Measurements from ENCODE around the gene RTN1.

RTN1 gene

DNA sequence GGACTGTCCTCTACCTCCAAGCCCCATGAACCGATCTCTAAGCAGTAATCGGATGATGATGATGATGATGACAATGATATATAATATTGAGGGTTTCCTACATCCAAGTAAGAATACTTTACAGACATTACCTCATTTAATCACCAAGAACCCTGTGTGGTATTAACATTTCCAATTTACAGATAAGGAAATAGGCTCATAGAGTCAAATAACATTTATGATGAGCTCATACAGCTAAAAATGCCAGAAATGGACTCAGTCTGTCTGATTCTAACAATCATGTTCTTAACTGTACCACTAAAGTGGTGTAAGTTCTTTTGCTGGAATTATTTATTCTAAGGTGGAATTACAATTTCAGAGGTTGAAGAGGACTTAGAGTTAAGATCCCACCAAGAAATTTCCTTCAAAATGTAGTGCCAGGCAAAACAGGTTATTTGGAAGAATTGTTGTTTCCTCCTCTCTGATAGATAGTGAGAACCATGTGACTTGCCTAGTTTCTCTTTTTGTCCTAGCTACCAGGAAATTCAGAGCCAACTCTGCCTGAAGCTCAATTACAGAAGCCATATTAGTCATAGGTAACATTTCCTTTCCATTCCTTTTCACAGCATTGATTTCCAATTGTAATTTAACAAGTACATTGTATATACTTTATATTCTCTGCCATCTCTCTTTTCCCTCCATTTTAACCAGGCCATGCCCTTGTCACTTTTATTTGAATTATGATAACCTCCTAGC, 270.2 kb downstream of the RTN1 start:
- H3K4me3 Mint-ChIP-seq: no peak overlapping the region
- DNase-seq: no peak
- H3K9me3 Mint-ChIP-seq: no peaks in the 10 kb centered on the region
- TF ChIP-seq, protein P1, sequence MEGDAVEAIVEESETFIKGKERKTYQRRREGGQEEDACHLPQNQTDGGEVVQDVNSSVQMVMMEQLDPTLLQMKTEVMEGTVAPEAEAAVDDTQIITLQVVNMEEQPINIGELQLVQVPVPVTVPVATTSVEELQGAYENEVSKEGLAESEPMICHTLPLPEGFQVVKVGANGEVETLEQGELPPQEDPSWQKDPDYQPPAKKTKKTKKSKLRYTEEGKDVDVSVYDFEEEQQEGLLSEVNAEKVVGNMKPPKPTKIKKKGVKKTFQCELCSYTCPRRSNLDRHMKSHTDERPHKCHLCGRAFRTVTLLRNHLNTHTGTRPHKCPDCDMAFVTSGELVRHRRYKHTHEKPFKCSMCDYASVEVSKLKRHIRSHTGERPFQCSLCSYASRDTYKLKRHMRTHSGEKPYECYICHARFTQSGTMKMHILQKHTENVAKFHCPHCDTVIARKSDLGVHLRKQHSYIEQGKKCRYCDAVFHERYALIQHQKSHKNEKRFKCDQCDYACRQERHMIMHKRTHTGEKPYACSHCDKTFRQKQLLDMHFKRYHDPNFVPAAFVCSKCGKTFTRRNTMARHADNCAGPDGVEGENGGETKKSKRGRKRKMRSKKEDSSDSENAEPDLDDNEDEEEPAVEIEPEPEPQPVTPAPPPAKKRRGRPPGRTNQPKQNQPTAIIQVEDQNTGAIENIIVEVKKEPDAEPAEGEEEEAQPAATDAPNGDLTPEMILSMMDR (IDR thresholded peaks at IDR 0.05): no peak
- no peaks in the 10 kb centered on the region for H3K4me1 Mint-ChIP-seq
- no peaks in the 10 kb centered on the region for H3K27me3 Mint-ChIP-seq (ENCODE audit: low read depth, poor library complexity)
- no peaks in the 10 kb centered on the region for H3K36me3 Mint-ChIP-seq (ENCODE audit: low read depth)
- H3K27ac Mint-ChIP-seq: no peak overlapping the region

DNA sequence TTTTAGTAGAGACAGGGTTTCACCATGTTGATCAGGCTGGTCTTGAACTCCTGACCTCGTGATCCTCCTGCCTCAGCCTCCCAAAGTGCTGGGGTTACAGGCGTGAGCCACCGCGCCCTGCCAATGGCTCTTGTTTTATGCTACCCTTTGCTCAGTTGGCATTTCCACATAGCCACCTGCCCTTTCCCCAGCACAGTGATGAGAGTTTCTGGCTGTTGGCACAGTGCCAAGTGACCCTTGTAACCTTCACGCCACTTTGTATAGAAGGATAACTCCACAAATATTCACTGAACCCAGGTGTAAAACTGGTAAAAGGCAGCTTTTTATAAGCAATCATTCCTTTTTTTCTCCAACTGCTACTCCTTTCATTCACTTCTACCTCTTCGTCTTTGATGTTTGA, 275.5 kb downstream of the RTN1 start:
- Mint-ChIP-seq H3K4me3 (no peak overlapping the region), H3K27me3 (ENCODE audit: low read depth, poor library complexity) (no peaks in the 10 kb centered on the region), H3K4me1 (no peaks in the 10 kb centered on the region), H3K9me3 (peaks cover 13% of the 10 kb centered on the region), H3K36me3 (ENCODE audit: low read depth) (no peaks in the 10 kb centered on the region), H3K27ac (no peak overlapping the region)
- no peak for DNase-seq
- TF ChIP-seq, protein P1 (IDR thresholded peaks at IDR 0.05): no peak

DNA sequence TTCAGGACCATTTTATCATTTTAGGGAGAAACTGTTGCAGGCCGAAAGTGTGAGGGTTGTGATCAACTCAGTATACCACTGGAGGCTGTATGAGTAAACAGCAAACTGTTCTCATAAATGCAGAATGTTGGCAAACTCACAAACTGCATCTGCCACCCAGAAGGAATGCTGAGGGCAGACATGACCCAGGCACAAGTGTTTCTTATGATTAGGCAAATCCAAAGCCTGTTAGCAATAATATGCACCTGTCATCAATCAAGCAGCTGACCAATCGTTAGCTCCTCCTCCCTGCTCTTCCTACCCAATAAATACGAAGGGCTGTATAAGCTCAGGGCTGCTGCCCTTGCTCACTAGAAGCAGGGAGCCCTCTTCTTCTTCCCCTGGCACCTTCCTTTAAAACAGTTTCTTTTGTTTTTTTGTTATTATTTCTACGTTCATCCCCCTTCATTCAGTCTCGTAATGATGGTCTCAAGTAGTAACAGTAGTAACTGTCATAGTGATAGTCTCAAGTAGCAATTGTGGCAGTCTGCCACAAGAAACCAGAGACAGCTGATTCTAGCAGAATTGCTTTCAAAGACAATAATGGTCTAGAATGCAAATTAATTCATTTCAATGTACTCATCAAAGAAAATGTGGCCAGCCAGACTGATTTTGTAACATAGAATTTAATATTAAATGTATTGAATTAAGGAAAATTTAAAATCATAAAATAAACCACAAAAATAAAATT, 278.8 kb downstream of the RTN1 start:
- Mint-ChIP-seq H3K4me1 (no peaks in the 10 kb centered on the region), H3K27ac (no peak overlapping the region), H3K4me3 (no peak overlapping the region), H3K36me3 (ENCODE audit: low read depth) (no peaks in the 10 kb centered on the region), H3K27me3 (ENCODE audit: low read depth, poor library complexity) (no peaks in the 10 kb centered on the region), H3K9me3 (peaks cover 13% of the 10 kb centered on the region)
- DNase-seq: no peak
- TF ChIP-seq, protein P1 (IDR thresholded peaks at IDR 0.05): no peak

DNA sequence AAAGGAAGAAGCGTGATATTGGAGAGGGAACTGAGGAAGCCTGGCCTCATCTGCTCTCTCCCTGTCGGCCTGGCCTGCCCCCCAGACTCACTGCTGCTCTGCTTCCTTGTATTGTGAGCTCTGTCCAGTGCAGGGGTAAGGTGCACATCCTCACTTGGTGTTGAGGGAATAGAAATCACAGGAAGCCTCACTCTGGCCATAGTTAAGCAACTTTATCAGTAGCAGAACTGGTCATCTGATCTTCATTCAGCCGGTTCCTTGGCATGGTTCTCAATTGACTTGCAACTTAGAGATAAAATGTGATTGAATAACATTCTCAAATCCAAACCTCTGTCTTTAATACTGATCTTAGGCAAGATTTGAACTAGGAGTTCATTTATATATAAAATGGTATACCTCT, 282.5 kb downstream of the RTN1 start:
- Mint-ChIP-seq H3K27me3 (ENCODE audit: low read depth, poor library complexity) (no peaks in the 10 kb centered on the region), H3K4me1 (peaks cover 14% of the 10 kb centered on the region), H3K9me3 (peaks cover 13% of the 10 kb centered on the region), H3K4me3 (no peak overlapping the region), H3K27ac (no peak overlapping the region), H3K36me3 (ENCODE audit: low read depth) (no peaks in the 10 kb centered on the region)
- TF ChIP-seq, protein P1 (IDR thresholded peaks at IDR 0.05): no peak
- DNase-seq: no peak

DNA sequence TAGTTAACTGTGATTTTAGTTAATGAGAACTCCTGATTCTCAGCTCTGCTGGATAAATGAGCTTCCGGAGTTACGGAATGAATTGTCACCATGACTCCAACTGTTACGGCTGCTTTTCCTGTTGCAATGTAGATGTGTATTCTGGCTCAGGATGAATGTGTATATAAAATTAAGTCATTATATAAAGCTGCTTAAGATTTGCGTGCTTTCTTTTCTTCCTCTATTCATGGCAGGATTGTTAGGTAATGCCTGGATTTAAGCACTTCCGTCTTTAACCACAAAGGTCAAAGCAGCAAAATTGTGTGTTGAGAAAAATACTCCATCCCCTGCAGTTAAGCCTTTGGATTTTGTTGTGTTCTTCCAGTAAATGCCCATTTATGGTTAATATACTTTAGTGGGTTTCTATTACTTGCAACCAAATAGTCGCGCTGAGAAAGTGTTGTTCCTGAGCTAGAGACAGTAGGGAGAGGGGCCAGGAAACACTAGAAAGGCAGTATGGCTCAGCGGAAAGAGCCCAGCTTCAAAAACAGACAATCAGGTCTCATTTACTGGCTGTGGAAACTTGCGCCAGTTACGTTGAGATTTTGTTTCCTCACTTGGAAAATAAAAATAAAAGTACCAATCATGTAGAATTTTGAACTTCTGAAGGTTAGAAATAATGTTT, 284.6 kb downstream of the RTN1 start:
- no peak overlapping the region for H3K4me3 Mint-ChIP-seq
- H3K36me3 Mint-ChIP-seq (ENCODE audit: low read depth): no peaks in the 10 kb centered on the region
- DNase-seq: no peak
- H3K9me3 Mint-ChIP-seq: no peaks in the 10 kb centered on the region
- peaks cover 14% of the 10 kb centered on the region for H3K4me1 Mint-ChIP-seq
- TF ChIP-seq, protein P1 (IDR thresholded peaks at IDR 0.05): no peak
- peaks cover 3% of the 10 kb centered on the region for H3K27me3 Mint-ChIP-seq (ENCODE audit: low read depth, poor library complexity)
- no peak overlapping the region for H3K27ac Mint-ChIP-seq

Measured in nephron progenitor cell (in vitro differentiated cells).